ENCODE measurements around the gene INTS1.

Gene INTS1

GRCh38 chr7:1539181-1539881 lies 35.1 kb upstream of the INTS1 start:
- Histone ChIP-seq H3K4me3 (no peak overlapping the region), H3K36me3 (ENCODE audit: insufficient read depth, low read length) (no peaks in the 10 kb centered on the region; the same call in 1 of the 2 replicates), H3K9ac (ENCODE audit: insufficient read length) (no peak overlapping the region), H3K27ac (no peak overlapping the region), H3K9me3 (ENCODE audit: low read depth, low read length) (no peaks in the 10 kb centered on the region)
- no peak for DNase-seq (ENCODE audit: low read depth, low spot score)
- TF ChIP-seq EZH2 (IDR thresholded peaks at IDR 0.05) (no peak), POLR2AphosphoS5 (IDR thresholded peaks at IDR 0.05; ENCODE audit: borderline replicate concordance, low read depth, low read length) (no peak), FOXP2 (optimal IDR thresholded peaks at IDR 0.05; ENCODE audit: control extremely low read depth, extremely low read length, insufficient read depth) (no peak)

DNA sequence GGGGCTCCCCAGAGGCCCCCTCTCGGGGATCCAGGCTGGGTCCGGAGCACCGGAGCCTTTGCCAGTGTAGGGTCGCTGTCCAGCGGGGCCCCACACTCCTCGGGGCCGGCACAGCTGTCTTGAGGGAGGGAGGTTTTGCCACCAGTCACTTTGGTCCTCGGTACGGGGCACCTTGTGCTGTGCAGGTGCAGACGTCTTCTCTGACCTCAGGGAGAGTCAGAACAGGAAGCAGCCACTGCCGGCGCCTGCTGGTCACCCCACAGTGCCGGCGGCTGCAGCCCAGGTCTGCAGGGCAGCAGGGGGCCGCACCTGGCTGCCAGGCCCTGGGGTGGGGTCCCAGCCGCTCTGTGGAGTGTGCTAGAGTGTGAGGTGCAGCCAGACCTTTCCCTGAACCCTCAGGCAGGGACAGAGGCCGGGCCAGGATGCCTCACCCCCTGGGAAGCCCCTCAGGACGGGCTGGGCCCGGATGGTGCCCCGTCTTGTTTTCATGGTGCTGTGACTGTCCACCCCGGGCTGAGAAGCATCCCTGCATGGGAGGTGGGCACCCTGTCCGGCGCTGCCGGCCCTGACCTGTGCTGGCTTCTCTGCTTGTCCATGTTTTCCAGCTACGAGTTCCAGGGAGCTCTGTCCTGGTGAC lies 34.5 kb upstream of the INTS1 start:
- Histone ChIP-seq H3K9ac (ENCODE audit: insufficient read length) (no peak overlapping the region), H3K4me3 (no peak overlapping the region), H3K9me3 (ENCODE audit: low read depth, low read length) (no peaks in the 10 kb centered on the region), H3K36me3 (ENCODE audit: insufficient read depth, low read length) (no peaks in the 10 kb centered on the region; the same call in 1 of the 2 replicates), H3K27ac (no peak overlapping the region)
- TF ChIP-seq EZH2 (IDR thresholded peaks at IDR 0.05) = no peak
- no peak for TF ChIP-seq FOXP2 (optimal IDR thresholded peaks at IDR 0.05; ENCODE audit: control extremely low read depth, extremely low read length, insufficient read depth)
- TF ChIP-seq POLR2AphosphoS5 (IDR thresholded peaks at IDR 0.05; ENCODE audit: borderline replicate concordance, low read depth, low read length) = no peak
- DNase-seq (ENCODE audit: low read depth, low spot score) = no peak

DNA sequence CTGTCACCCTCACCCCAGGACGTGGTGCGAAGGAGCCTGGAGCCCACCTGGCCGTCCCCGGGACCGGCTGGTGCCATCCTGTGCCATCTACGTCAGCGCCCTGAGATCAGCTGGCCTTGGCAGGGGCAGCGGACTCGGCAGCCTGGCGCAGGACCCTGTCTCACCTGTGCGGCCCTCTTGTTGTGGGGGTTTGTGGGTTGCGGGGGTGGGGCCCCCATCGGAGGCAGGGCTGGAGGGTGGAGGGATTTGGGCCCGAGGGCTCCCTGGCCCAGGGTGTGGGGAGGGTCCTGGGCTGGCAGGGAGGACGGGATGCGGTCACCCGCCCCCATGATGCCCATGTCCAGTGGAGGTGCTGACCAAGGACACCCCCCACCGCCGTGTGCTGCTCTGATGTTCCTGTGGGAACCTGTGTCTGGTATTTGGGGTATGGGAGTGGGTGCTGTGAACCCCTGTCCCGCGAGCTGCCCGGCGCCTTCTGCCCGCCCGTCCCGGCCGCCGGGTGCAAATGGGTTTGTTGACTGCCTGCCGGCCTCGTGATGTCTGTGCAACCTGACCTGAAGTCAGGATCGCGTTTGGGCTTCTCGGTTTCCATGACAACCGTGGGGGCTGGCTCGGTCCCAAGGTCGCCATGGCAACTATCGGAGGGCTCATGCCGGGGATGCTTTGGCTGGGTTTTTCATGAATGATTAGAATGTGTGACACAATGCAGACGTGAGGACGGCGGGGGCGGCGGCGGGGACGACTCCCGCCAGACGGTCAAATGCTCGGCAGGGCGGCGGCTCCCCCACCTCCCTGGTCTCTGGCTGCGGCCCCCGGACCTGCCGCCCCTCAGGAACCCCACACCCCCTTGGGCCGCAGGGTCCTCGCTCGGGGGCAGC lies 33.6 kb upstream of the INTS1 start:
- no peak for DNase-seq (ENCODE audit: low read depth, low spot score)
- peak overlapping the region; percentile 56; the same call in 1 of the 2 replicates for H3K4me3 ChIP-seq

GRCh38 chr7:1536743-1537534 lies 32.8 kb upstream of the INTS1 start:
- Histone ChIP-seq H3K4me3 (peak overlapping the region; percentile 56; the same call in 1 of the 2 replicates), H3K9ac (ENCODE audit: insufficient read length) (peak overlapping the region; percentile 35), H3K36me3 (ENCODE audit: insufficient read depth, low read length) (no peaks in the 10 kb centered on the region; the same call in 1 of the 2 replicates), H3K27ac (peak overlapping the region; percentile 71; the same call in 1 of the 2 replicates), H3K9me3 (ENCODE audit: low read depth, low read length) (no peaks in the 10 kb centered on the region)
- no peak for TF ChIP-seq POLR2AphosphoS5 (IDR thresholded peaks at IDR 0.05; ENCODE audit: borderline replicate concordance, low read depth, low read length)
- TF ChIP-seq FOXP2 (optimal IDR thresholded peaks at IDR 0.05; ENCODE audit: control extremely low read depth, extremely low read length, insufficient read depth) = peak; percentile 45
- DNase-seq (ENCODE audit: low read depth, low spot score) = peak; percentile 30

More for the DNA sequence above, 33.6 kb upstream of the INTS1 start:
- Histone ChIP-seq H3K36me3 (ENCODE audit: insufficient read depth, low read length) (no peaks in the 10 kb centered on the region; the same call in 1 of the 2 replicates), H3K9me3 (ENCODE audit: low read depth, low read length) (no peaks in the 10 kb centered on the region), H3K9ac (ENCODE audit: insufficient read length) (peak overlapping the region; percentile 35), H3K27ac (peak overlapping the region; percentile 71; the same call in 1 of the 2 replicates)
- no peak for TF ChIP-seq POLR2AphosphoS5 (IDR thresholded peaks at IDR 0.05; ENCODE audit: borderline replicate concordance, low read depth, low read length)
- no peak for TF ChIP-seq EZH2 (IDR thresholded peaks at IDR 0.05)
- TF ChIP-seq FOXP2 (optimal IDR thresholded peaks at IDR 0.05; ENCODE audit: control extremely low read depth, extremely low read length, insufficient read depth) = no peak

DNA sequence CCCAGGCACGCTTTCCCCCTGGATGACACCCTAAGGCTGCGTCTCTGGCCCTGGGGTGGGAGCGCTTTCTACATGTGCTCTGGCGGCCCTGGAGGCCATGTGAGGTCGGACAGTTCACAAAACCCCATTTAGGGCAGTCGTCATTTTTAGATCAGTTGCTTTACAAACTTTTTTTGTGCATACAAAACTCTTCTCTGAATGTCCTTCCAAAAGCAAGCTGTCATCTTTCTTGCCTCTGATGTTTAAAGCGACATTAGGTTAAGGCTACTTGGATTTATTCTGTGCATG lies 32.2 kb upstream of the INTS1 start:
- no peak overlapping the region for H3K27ac ChIP-seq
- no peak for DNase-seq (ENCODE audit: low read depth, low spot score)
- no peaks in the 10 kb centered on the region; the same call in 1 of the 2 replicates for H3K36me3 ChIP-seq (ENCODE audit: insufficient read depth, low read length)
- no peak overlapping the region for H3K9ac ChIP-seq (ENCODE audit: insufficient read length)
- TF ChIP-seq POLR2AphosphoS5 (IDR thresholded peaks at IDR 0.05; ENCODE audit: borderline replicate concordance, low read depth, low read length) (no peak), FOXP2 (optimal IDR thresholded peaks at IDR 0.05; ENCODE audit: control extremely low read depth, extremely low read length, insufficient read depth) (no peak), EZH2 (IDR thresholded peaks at IDR 0.05) (no peak)
- H3K4me3 ChIP-seq = no peak overlapping the region
- no peaks in the 10 kb centered on the region for H3K9me3 ChIP-seq (ENCODE audit: low read depth, low read length)

GRCh38 chr7:1535701-1536454 lies 31.7 kb upstream of the INTS1 start:
- no peak for TF ChIP-seq POLR2AphosphoS5 (IDR thresholded peaks at IDR 0.05; ENCODE audit: borderline replicate concordance, low read depth, low read length)
- no peak for TF ChIP-seq FOXP2 (optimal IDR thresholded peaks at IDR 0.05; ENCODE audit: control extremely low read depth, extremely low read length, insufficient read depth)
- TF ChIP-seq EZH2 (IDR thresholded peaks at IDR 0.05) = no peak
- no peak for DNase-seq (ENCODE audit: low read depth, low spot score)
- no peaks in the 10 kb centered on the region; the same call in 1 of the 2 replicates for H3K36me3 ChIP-seq (ENCODE audit: insufficient read depth, low read length)
- no peak overlapping the region for H3K27ac ChIP-seq
- H3K9me3 ChIP-seq (ENCODE audit: low read depth, low read length) = no peaks in the 10 kb centered on the region
- no peak overlapping the region for H3K9ac ChIP-seq (ENCODE audit: insufficient read length)
- no peak overlapping the region for H3K4me3 ChIP-seq

GRCh38 chr7:1535100-1535458 lies 30.9 kb upstream of the INTS1 start:
- TF ChIP-seq POLR2AphosphoS5 (IDR thresholded peaks at IDR 0.05; ENCODE audit: borderline replicate concordance, low read depth, low read length) (no peak), FOXP2 (optimal IDR thresholded peaks at IDR 0.05; ENCODE audit: control extremely low read depth, extremely low read length, insufficient read depth) (no peak), EZH2 (IDR thresholded peaks at IDR 0.05) (no peak)
- H3K4me3 ChIP-seq = no peak overlapping the region
- H3K9me3 ChIP-seq (ENCODE audit: low read depth, low read length) = no peaks in the 10 kb centered on the region
- no peak for DNase-seq (ENCODE audit: low read depth, low spot score)
- no peak overlapping the region for H3K9ac ChIP-seq (ENCODE audit: insufficient read length)
- no peak overlapping the region for H3K27ac ChIP-seq
- no peaks in the 10 kb centered on the region; the same call in 1 of the 2 replicates for H3K36me3 ChIP-seq (ENCODE audit: insufficient read depth, low read length)
